ENCODE data around the gene LIPF.
"Not testable (repeated sequence)": the region's sequence is repeated elsewhere in the genome, so short reads cannot be mapped to it uniquely, and the experiment has no call there.

Gene LIPF

GRCh38 chr10:88664142-88664541, at the start of gene LIPF:
Gene LIPF, plus strand, starts transcription at chr10:88664442. Its CDS starts 2,856 bp downstream, at chr10:88667298.
- no peak for DNase-seq (ENCODE audit: low read depth)

- no peak for DNase-seq (ENCODE audit: low read depth)
Observed at GRCh38 chr10:88616250-88616977, 47.8 kb upstream of the LIPF start.

- DNase-seq (ENCODE audit: low read depth): no peak
Observed at GRCh38 chr10:88617772-88618300, 46.4 kb upstream of the LIPF start.

- DNase-seq (ENCODE audit: low read depth): no peak
Observed at GRCh38 chr10:88618496-88618895, 45.7 kb upstream of the LIPF start.

DNA sequence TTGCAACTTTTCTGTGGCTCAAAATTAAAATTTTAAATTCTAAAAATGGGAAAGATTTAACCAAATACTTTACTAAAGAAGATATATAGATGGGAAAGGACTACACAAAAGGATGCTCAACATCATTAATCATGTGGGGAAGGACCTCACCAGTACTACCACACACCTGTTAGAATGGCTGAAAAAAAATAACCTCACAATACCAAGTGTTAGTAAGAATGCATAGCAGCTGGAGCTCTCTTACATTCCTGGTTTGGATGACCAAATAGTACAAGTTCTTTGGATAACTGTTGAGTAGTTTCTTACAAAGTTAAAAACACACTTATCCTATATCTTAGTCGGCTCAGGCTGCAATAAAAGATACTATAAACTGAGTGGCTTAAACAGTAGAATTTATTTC, 43.8 kb upstream of the LIPF start:
- no peak for DNase-seq (ENCODE audit: low read depth)

DNA sequence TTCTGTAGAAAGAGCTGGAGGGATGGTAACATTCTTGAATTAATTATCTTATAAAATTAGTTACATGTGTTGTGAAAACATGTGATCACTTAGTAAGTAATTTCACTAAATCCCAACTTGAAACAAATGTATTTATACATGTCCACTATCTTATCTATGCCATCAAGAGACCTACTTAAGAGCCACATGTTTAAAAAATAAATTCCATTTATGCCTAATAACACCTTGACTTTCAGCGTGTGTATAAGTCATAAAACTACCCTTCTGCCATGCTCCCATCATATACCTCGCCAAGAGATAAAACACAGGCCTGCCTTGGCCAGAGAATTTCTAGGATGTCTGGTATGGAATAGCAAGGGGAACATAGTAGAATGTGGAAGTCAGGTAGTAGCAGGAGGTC, 40.4 kb upstream of the LIPF start:
- DNase-seq (ENCODE audit: low read depth): no peak

- no peak for DNase-seq (ENCODE audit: low read depth)
Observed at GRCh38 chr10:88624840-88625239, 39.4 kb upstream of the LIPF start.

GRCh38 chr10:88640186-88640585, 24.1 kb upstream of the LIPF start:
- DNase-seq (ENCODE audit: low read depth): no peak

DNA sequence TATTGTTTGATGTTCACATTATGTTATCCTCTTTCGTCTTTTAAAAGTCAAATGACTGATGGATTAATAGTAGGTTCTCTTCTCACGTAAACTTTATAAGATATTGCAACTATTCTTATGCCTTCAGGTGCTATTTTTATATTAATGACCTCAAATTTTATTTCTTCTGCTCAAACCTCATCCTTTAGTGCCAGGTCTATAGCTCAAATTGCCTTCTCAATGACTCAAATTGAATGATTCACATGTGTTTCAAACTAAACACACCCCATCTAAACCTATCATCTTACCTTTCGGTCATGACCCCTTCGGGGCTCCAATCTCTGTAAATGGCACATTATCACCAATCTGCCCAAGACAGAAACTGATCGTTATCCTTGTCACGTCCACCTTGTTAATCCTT, 22.0 kb upstream of the LIPF start:
- DNase-seq (ENCODE audit: low read depth): no peak

DNA sequence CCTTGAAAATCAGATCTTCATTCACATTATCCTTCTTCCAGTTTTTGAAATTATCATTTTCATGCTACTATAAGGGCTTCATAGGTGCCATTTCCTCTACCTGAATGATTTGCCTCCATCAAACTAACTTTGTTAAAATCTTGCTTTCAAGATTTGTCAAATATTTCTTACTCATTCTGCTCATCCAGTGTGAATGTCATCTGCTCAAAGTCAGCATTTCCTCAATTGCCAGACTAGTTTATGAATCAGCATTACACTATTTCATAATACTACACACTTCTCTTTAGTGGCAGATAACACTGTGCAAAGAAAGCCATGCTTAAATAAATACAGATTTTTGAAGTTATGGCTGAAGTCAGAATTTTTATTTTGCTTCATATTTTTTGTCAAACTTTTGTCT, 21.3 kb upstream of the LIPF start:
- DNase-seq (ENCODE audit: low read depth): no peak

- DNase-seq (ENCODE audit: low read depth): no peak
Observed at GRCh38 chr10:88647061-88647615, 17.1 kb upstream of the LIPF start.

- no peak for DNase-seq (ENCODE audit: low read depth)
Observed at GRCh38 chr10:88651101-88651551, 13.1 kb upstream of the LIPF start.

GRCh38 chr10:88652616-88653015, 11.6 kb upstream of the LIPF start:
- DNase-seq (ENCODE audit: low read depth): no peak

GRCh38 chr10:88657901-88658300, 6.3 kb upstream of the LIPF start:
- DNase-seq (ENCODE audit: low read depth): no peak

GRCh38 chr10:88659725-88660597, 4.3 kb upstream of the LIPF start:
- DNase-seq (ENCODE audit: low read depth): no peak

DNA sequence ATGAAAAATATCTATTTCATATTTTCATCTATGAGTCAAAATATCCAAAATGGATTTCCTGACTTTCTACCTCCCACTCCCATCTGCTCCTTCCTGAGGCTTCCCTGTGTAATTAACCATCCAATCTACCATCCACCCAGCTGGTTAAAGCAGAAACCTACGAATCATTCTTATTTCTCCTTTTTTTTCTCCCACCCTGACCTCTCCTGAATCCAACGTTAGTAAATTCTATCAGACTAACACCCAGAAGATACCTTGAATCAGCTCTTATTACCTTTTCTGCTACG, 3.7 kb upstream of the LIPF start:
- no peak for DNase-seq (ENCODE audit: low read depth)

DNA sequence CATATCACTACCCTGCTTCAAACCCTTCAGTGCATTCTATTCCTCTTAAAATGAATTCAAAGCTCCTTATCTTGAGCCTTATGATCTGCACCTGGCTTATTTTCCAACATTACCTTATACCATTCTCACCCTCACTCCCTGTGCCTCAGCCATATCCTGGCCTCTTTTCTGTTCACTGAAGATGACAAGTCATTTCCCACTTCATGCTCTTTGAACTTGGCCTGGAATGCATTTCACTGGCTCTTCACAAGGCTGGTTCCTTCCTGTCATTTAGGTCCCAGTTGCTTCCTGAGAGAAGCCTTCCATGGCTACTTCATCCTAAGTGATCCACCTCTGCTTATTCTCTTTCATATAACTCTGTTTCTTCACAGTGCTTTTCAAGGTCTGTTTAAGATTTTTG, 3.2 kb upstream of the LIPF start:
- DNase-seq (ENCODE audit: low read depth): no peak

- DNase-seq (ENCODE audit: low read depth): no peak
Observed at GRCh38 chr10:88661577-88661976, 2.7 kb upstream of the LIPF start.

- not testable (repeated sequence) for DNase-seq (ENCODE audit: low read depth)
Observed at GRCh38 chr10:88663153-88663552, 1.1 kb upstream of the LIPF start.

GRCh38 chr10:88668465-88668864, 4.2 kb downstream of the LIPF start:
- no peak for DNase-seq (ENCODE audit: low read depth)

DNA sequence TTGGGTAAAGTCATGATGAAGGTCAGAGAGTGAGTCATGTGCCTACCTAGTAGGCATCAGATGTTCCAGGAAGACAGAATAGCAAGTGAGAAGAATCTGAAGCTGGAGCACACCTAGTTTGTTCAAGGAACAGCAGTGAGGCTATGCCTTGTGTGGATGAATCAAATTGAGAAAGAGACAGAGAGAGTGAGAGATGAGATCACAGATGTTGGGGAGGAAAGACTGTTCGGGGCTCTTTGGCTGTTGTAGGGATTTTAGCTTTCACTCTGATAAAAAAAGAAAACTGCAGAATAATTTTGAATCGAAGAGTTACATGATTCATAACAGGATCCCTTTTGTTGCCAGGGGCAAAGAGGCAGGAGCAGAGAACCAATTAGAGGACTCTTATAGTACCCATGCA, 6.3 kb downstream of the LIPF start:
- DNase-seq (ENCODE audit: low read depth): no peak

DNA sequence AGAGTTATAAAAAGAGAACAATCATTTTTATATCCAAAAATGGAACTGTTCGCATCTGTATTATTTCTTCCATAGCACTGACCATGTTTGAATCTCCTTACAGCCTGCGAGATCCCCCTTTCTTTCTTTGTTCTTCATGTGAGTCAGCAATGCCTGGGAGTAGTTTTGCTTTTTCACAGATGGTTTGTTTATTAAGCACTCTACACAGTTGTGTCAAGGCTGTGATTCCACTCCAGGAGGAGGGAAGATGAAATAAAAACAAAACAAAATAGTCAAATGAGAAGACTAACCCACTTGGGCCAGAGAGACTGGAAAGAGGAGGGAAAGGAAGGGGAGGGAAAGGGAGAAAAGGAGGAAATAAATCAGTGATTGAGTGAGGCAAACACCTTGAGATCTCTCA, 7.8 kb downstream of the LIPF start:
- no peak for DNase-seq (ENCODE audit: low read depth)
